Right lobe of liver (tissue), 4 donors: ENCODE data around the gene YWHAG.
"Not testable (repeated sequence)": the region's sequence is repeated elsewhere in the genome, so short reads cannot be mapped to it uniquely, and the experiment has no call there.

Experiments
- POLR2A ChIP-seq: fragments of 450-650 bp; IDR thresholded peaks from one replicate; pipeline ENCODE4 v1.6.1; 2017; ENCODE audit warnings: antibody characterized with exemption, mild to moderate bottlenecking
- TF ChIP-seq, protein P1 (sequence below), 4 donors: fragments of 200-600 bp in 3 of 4; fragments of 450-650 bp in 1 of 4; IDR thresholded peaks; one replicate each; pipeline versions ENCODE4 v1.5.1 to v1.8.0; 2016 to 2022; ENCODE audit warnings: antibody characterized with exemption in 4 of 4, mild to moderate bottlenecking in 2 of 4
- donor health status: DM: no; HTN: no; CAD: no.
- donor health status: DM: no; HTN: no; CAD: no.
- donor health status: DM: no; HTN: yes; CAD: no.

DNA sequence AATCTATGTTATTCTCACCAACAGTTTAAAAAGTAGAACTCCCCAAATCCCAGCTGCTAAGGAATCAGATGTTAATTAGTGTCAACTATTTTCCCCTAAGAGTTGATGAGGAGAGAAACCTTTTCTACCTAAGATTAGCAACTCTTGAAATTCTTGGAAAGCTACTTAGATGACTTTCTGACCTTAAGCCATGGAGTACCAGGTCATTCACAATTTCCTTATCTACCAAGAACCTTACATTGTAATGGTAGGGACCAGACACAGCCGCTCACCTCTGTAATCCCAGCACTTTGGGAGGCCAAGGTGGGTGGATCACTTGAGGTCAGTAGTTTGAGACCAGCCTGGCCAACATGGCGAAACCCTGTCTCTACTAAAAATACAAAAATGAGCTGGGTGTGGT, 23.4 kb downstream of the YWHAG start:
- TF ChIP-seq, protein P1, sequence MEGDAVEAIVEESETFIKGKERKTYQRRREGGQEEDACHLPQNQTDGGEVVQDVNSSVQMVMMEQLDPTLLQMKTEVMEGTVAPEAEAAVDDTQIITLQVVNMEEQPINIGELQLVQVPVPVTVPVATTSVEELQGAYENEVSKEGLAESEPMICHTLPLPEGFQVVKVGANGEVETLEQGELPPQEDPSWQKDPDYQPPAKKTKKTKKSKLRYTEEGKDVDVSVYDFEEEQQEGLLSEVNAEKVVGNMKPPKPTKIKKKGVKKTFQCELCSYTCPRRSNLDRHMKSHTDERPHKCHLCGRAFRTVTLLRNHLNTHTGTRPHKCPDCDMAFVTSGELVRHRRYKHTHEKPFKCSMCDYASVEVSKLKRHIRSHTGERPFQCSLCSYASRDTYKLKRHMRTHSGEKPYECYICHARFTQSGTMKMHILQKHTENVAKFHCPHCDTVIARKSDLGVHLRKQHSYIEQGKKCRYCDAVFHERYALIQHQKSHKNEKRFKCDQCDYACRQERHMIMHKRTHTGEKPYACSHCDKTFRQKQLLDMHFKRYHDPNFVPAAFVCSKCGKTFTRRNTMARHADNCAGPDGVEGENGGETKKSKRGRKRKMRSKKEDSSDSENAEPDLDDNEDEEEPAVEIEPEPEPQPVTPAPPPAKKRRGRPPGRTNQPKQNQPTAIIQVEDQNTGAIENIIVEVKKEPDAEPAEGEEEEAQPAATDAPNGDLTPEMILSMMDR (IDR thresholded peaks at IDR 0.05) = not testable (repeated sequence)
- TF ChIP-seq POLR2A = not testable (repeated sequence)
